HEK293 (cell line): Measurements from ENCODE around the gene MFGE8.

Experiments
- CTCF ChIA-PET: fragments of 350-600 bp; formaldehyde crosslinking; extraction: SDS; loops from one replicate; lab custom pipeline; 2021; ENCODE audit warnings: antibody characterized with exemption; lab: Yijun Ruan, JAX
- POLR2A ChIA-PET: fragments of 300-600 bp; formaldehyde crosslinking; extraction: SDS; loops from one replicate; lab custom pipeline; 2020; ENCODE audit warnings: antibody characterized with exemption, inconsistent platforms; lab: Yijun Ruan, JAX
- H3K27ac ChIP-seq: fragments of 200-500 bp; sonication (Bioruptor generic); 2 replicates; pipeline ENCODE4 v1.5.1; 2014; ENCODE audit warnings: low read depth, low read length, control low read depth, inconsistent platforms; ENCODE audit errors: extremely low read depth
- H3K36me3 ChIP-seq, 2 experiments: fragments of 200-500 bp in 1 of 2; sonication (Bioruptor generic) in 1 of 2; 1 replicate in 1 of 2; 2 replicates in 1 of 2; pipeline ENCODE4 v1.5.1; 2014 to 2017; ENCODE audit warnings: inconsistent platforms in 2 of 2, low read length in 2 of 2; ENCODE audit not compliant: control insufficient read depth in 2 of 2, insufficient read depth in 1 of 2
- H3K4me1 ChIP-seq: fragments of 200-500 bp; sonication (Bioruptor generic); 2 replicates; pipeline ENCODE4 v1.5.1; 2014; ENCODE audit warnings: mild to moderate bottlenecking, low read length, inconsistent platforms; ENCODE audit not compliant: control insufficient read depth, insufficient read depth
- H3K4me3 ChIP-seq: 2 replicates; pipeline ENCODE4 v1.5.1; 2011; ENCODE audit warnings: low read depth, mild to moderate bottlenecking, control low read depth, low read length, moderate library complexity
- H3K9me3 ChIP-seq: fragments of 200-500 bp; sonication (Bioruptor generic); 2 replicates; pipeline ENCODE4 v1.5.1; 2014; ENCODE audit warnings: low read depth, low read length, inconsistent platforms; ENCODE audit not compliant: control insufficient read depth, insufficient read depth
- BCL6B ChIP-seq: fragments of 450-650 bp; formaldehyde crosslinking; IDR thresholded peaks from 2 replicates; pipeline ENCODE4 v1.5.1; 2017; ENCODE audit warnings: missing biosample characterization, missing genetic modification characterization
- EGR2 ChIP-seq: fragments of 450-650 bp; formaldehyde crosslinking; IDR thresholded peaks from 2 replicates; pipeline ENCODE4 v1.5.1; 2016; ENCODE audit warnings: low read depth, missing biosample characterization, missing genetic modification characterization
- GLI4 ChIP-seq: fragments of 450-650 bp; formaldehyde crosslinking; IDR thresholded peaks from 2 replicates; pipeline ENCODE4 v1.5.1; 2016; ENCODE audit warnings: missing biosample characterization, missing genetic modification characterization
- HOXD13 ChIP-seq: sonication (generic); formaldehyde crosslinking; IDR thresholded peaks from 2 replicates; pipeline ENCODE4 v1.8.0; 2022; ENCODE audit warnings: missing genetic modification reagents, borderline replicate concordance
- KLF9 ChIP-seq: fragments of 450-650 bp; formaldehyde crosslinking; IDR thresholded peaks from 2 replicates; pipeline ENCODE4 v1.5.1; 2016; ENCODE audit warnings: missing biosample characterization, missing genetic modification characterization, low read depth
- PRDM4 ChIP-seq: fragments of 450-650 bp; formaldehyde crosslinking; IDR thresholded peaks from 2 replicates; pipeline ENCODE4 v1.5.1; 2017; ENCODE audit warnings: missing biosample characterization, missing genetic modification characterization
- REPIN1 ChIP-seq: fragments of 450-650 bp; formaldehyde crosslinking; IDR thresholded peaks from 2 replicates; pipeline ENCODE4 v1.5.1; 2017; ENCODE audit warnings: missing biosample characterization, missing genetic modification characterization, low read depth
- ZIC2 ChIP-seq: fragments of 450-650 bp; formaldehyde crosslinking; IDR thresholded peaks from 2 replicates; pipeline ENCODE4 v1.5.1; 2016; ENCODE audit warnings: missing biosample characterization, missing genetic modification characterization
- ZNF114 ChIP-seq: fragments of 450-650 bp; formaldehyde crosslinking; IDR thresholded peaks from 2 replicates; pipeline ENCODE4 v1.5.0; 2017; ENCODE audit warnings: missing biosample characterization, missing genetic modification characterization
- ZNF184 ChIP-seq: fragments of 450-650 bp; IDR thresholded peaks from 2 replicates; pipeline ENCODE4 v1.5.1; 2018; ENCODE audit warnings: missing biosample characterization, mild to moderate bottlenecking, missing genetic modification characterization
- ZNF19 ChIP-seq: fragments of 450-650 bp; formaldehyde crosslinking; IDR thresholded peaks from 2 replicates; pipeline ENCODE4; 2016; ENCODE audit warnings: missing biosample characterization, missing genetic modification characterization, low read depth
- ZNF239 ChIP-seq: fragments of 450-650 bp; formaldehyde crosslinking; IDR thresholded peaks from 2 replicates; pipeline ENCODE4 v1.5.1; 2016; ENCODE audit warnings: missing biosample characterization, missing genetic modification characterization
- ZNF280D ChIP-seq: fragments of 450-650 bp; formaldehyde crosslinking; IDR thresholded peaks from 2 replicates; pipeline ENCODE4 v1.5.1; 2016; ENCODE audit warnings: missing biosample characterization, missing genetic modification characterization
- ZNF600 ChIP-seq: fragments of 450-650 bp; formaldehyde crosslinking; IDR thresholded peaks from 2 replicates; pipeline ENCODE4 v1.5.1; 2016; ENCODE audit warnings: missing biosample characterization, missing genetic modification characterization
- ZNF624 ChIP-seq: fragments of 450-650 bp; formaldehyde crosslinking; IDR thresholded peaks from 2 replicates; pipeline ENCODE4 v1.5.1; 2017; ENCODE audit warnings: missing biosample characterization, missing genetic modification characterization
- ZSCAN18 ChIP-seq: fragments of 450-650 bp; formaldehyde crosslinking; IDR thresholded peaks from 2 replicates; pipeline ENCODE4 v1.5.1; 2016; ENCODE audit warnings: missing biosample characterization, missing genetic modification characterization
- ZSCAN30 ChIP-seq: fragments of 450-650 bp; IDR thresholded peaks from 2 replicates; pipeline ENCODE4 v1.5.1; 2018; ENCODE audit warnings: missing biosample characterization, mild to moderate bottlenecking, missing genetic modification characterization, moderate library complexity

MFGE8 gene

GRCh38 chr15:88894348-88894818 lies 18.8 kb downstream of the MFGE8 start (continued):
- TF ChIP-seq ZNF600 (tag by site-specific recombination) (peak; percentile 30; the same call in 1 of the 2 replicates), ZSCAN30 (tag by site-specific recombination) (peak; percentile 70; the same call in 1 of the 2 replicates), ZNF239 (tag by site-specific recombination) (no peak)

GRCh38 chr15:88891540-88892254 lies 21.5 kb downstream of the MFGE8 start:
- no peak overlapping the region for H3K27ac ChIP-seq
- CTCF ChIA-PET = interaction anchor here (0.6 to 3.1 kb wide), 7 partner anchors 9 to 288 kb away, joined by 3 to 38 read pairs (median 6); no protein-coding TSS in a partner anchor
- POLR2A ChIA-PET = interaction anchor here (1.6 kb wide), 1 partner anchor 13 kb away, joined by 3 read pairs; no protein-coding TSS in a partner anchor

GRCh38 chr15:88890495-88890894 lies 22.7 kb downstream of the MFGE8 start:
- H3K4me3 ChIP-seq = no peak overlapping the region
- no peak overlapping the region for H3K27ac ChIP-seq
- ChIA-PET CTCF (interaction anchor here (0.5 to 1.6 kb wide), 5 partner anchors 12 to 306 kb away, joined by 3 to 6 read pairs (median 3); no protein-coding TSS in a partner anchor), POLR2A (interaction anchor here (0.7 kb wide), 1 partner anchor 71 kb away, joined by 3 read pairs; no protein-coding TSS in a partner anchor)
- H3K36me3 ChIP-seq = no peaks in the 10 kb centered on the region; a peak in 1 of 3 replicates
- H3K9me3 ChIP-seq = no peaks in the 10 kb centered on the region
- TF ChIP-seq EGR2 (tag by site-specific recombination) (no peak), HOXD13 (CRISPR knock-in tag) (no peak), ZNF114 (tag by site-specific recombination) (no peak), PRDM4 (tag by site-specific recombination) (no peak), ZNF184 (tag by site-specific recombination) (no peak), REPIN1 (tag by site-specific recombination) (no peak), ZSCAN18 (no peak), ZNF19 (tag by site-specific recombination) (no peak), ZNF624 (tag by site-specific recombination) (no peak)
- TF ChIP-seq, all 188 proteins: peak for 0
- peaks cover 5% of the 10 kb centered on the region for H3K4me1 ChIP-seq

More at GRCh38 chr15:88891540-88892254, 21.5 kb downstream of the MFGE8 start:
- H3K36me3 ChIP-seq = no peaks in the 10 kb centered on the region; a peak in 1 of 3 replicates
- H3K4me1 ChIP-seq = peaks cover 5% of the 10 kb centered on the region
- no peaks in the 10 kb centered on the region for H3K9me3 ChIP-seq
- H3K4me3 ChIP-seq = no peak overlapping the region
- no peak for TF ChIP-seq KLF9 (tag by site-specific recombination)
- peak; percentile 41 for TF ChIP-seq ZIC2 (tag by site-specific recombination)
- TF ChIP-seq GLI4 = no peak

- ChIA-PET POLR2A (no interaction called here), CTCF (interaction anchor here (0.8 to 2.3 kb wide), 3 partner anchors 8 to 285 kb away, joined by 3 to 14 read pairs (median 3); no protein-coding TSS in a partner anchor)
- Histone ChIP-seq H3K4me3 (no peak overlapping the region), H3K9me3 (no peaks in the 10 kb centered on the region), H3K36me3 (no peaks in the 10 kb centered on the region; a peak in 1 of 3 replicates), H3K4me1 (no peaks in the 10 kb centered on the region), H3K27ac (no peak overlapping the region)
- no peak for TF ChIP-seq ZNF280D (tag by site-specific recombination)
- no peak for TF ChIP-seq BCL6B (tag by site-specific recombination)
Measured at GRCh38 chr15:88888719-88889118, 24.5 kb downstream of the MFGE8 start.
